GM23338 (cell line): ENCODE results near the gene CCDC24. TPM values are rescaled to one million over a fixed set of nuclear protein-coding genes. Genes with fewer than 3 reads are reported as not detected.

ENCODE experiments used
- ATAC-seq: fragments of 200-7000 bp; cut with Tn5 transposase; 3 replicates; pipeline ENCODE4 v1.9.1; 2020
- DNase-seq: peaks from one replicate; pipeline ENCODE4 v3.0.0-alpha.2; 2015; ENCODE audit warnings: low spot score
- H2AFZ ChIP-seq: fragments of 200-600 bp; sonication (generic); 2 replicates; pipeline ENCODE4 v1.8.0; 2016; ENCODE audit warnings: antibody characterized with exemption, mild to moderate bottlenecking, moderate library complexity
- H3F3A ChIP-seq: fragments of 200-600 bp; sonication (generic); replicated peaks from 2 replicates; pipeline ENCODE4 v1.8.0; 2017; ENCODE audit warnings: antibody characterized with exemption, mixed run types, low read depth
- H3K27ac ChIP-seq: fragments of 200-600 bp; sonication (generic); 2 replicates; pipeline ENCODE4 v1.6.1; 2016; ENCODE audit warnings: low read depth
- H3K27me3 ChIP-seq: fragments of 200-600 bp; sonication (generic); 2 replicates; pipeline ENCODE4 v1.8.0; 2016; ENCODE audit warnings: mild to moderate bottlenecking, mixed run types, moderate library complexity; ENCODE audit not compliant: insufficient read depth
- H3K36me3 ChIP-seq: fragments of 200-600 bp; sonication (generic); 2 replicates; pipeline ENCODE4 v1.8.0; 2016; ENCODE audit warnings: mild to moderate bottlenecking; ENCODE audit not compliant: insufficient read depth
- H3K4me1 ChIP-seq: fragments of 200-600 bp; sonication (generic); 2 replicates; pipeline ENCODE4 v1.8.0; 2016; ENCODE audit warnings: mild to moderate bottlenecking, moderate library complexity; ENCODE audit not compliant: insufficient read depth
- H3K4me2 ChIP-seq: fragments of 200-600 bp; sonication (generic); 2 replicates; pipeline ENCODE4 v1.7.1; 2017; ENCODE audit warnings: mixed run types
- H3K4me3 ChIP-seq: fragments of 200-600 bp; sonication (generic); 2 replicates; pipeline ENCODE4 v1.6.1; 2016; ENCODE audit warnings: mixed run types
- H3K79me2 ChIP-seq: fragments of 200-600 bp; sonication (generic); replicated peaks from 2 replicates; pipeline ENCODE4 v1.8.0; 2017; ENCODE audit warnings: mild to moderate bottlenecking; ENCODE audit not compliant: insufficient read depth
- H3K9me2 ChIP-seq: fragments of 200-600 bp; sonication (generic); 2 replicates; pipeline ENCODE4 v1.8.0; 2017; ENCODE audit not compliant: insufficient read depth
- H4K20me1 ChIP-seq: fragments of 200-600 bp; sonication (generic); replicated peaks from 2 replicates; pipeline ENCODE4 v1.8.0; 2017; ENCODE audit warnings: mild to moderate bottlenecking; ENCODE audit not compliant: insufficient read depth
- H3K27ac Mint-ChIP-seq: 2 replicates; pipeline ENCODE4 v1.8.0; 2020; ENCODE audit warnings: inconsistent platforms, mild to moderate bottlenecking, moderate library complexity, mixed read lengths
- H3K27me3 Mint-ChIP-seq: 3 replicates; pipeline ENCODE4 v1.8.0; 2022; ENCODE audit warnings: low read depth, mild to moderate bottlenecking, moderate library complexity, mixed read lengths, inconsistent platforms; ENCODE audit not compliant: insufficient read depth, poor library complexity
- H3K36me3 Mint-ChIP-seq: 3 replicates; pipeline ENCODE4 v1.8.0; 2021; ENCODE audit warnings: low read depth, mild to moderate bottlenecking, inconsistent platforms, moderate library complexity, mixed read lengths
- H3K4me1 Mint-ChIP-seq: 3 replicates; pipeline ENCODE4 v1.8.0; 2020; ENCODE audit warnings: mild to moderate bottlenecking, inconsistent platforms, mixed read lengths
- H3K4me3 Mint-ChIP-seq: 3 replicates; pipeline ENCODE4 v1.8.0; 2021; ENCODE audit warnings: moderate library complexity, mild to moderate bottlenecking, inconsistent platforms, mixed read lengths
- H3K9me3 Mint-ChIP-seq: 3 replicates; pipeline ENCODE4 v1.8.0; 2020; ENCODE audit warnings: moderate library complexity, mild to moderate bottlenecking, inconsistent platforms, mixed read lengths
- CREB1 ChIP-seq: fragments of 250-450 bp; sonication (Bioruptor Pico); IDR thresholded peaks from 2 replicates; pipeline ENCODE4 v1.5.0; 2020; ENCODE audit warnings: low read depth, mild to moderate bottlenecking, moderate library complexity
- CTCF ChIP-seq, 2 experiments: fragments of 200-600 bp in 1 of 2; sonication (generic) in 1 of 2; conservative IDR thresholded peaks; 2 replicates each; pipeline versions ENCODE4 v1.5.1 to v1.6.1; 2016 to 2017; ENCODE audit warnings: antibody characterized with exemption in 2 of 2, low read depth in 2 of 2, mild to moderate bottlenecking in 2 of 2, moderate library complexity in 1 of 2
- JUNB ChIP-seq: IDR thresholded peaks from one replicate; pipeline ENCODE4 v1.6.1; 2016; ENCODE audit warnings: antibody characterized with exemption; ENCODE audit not compliant: unreplicated experiment
- ZNF462 ChIP-seq: fragments of 250-450 bp; sonication (Bioruptor Pico); IDR thresholded peaks from 2 replicates; pipeline ENCODE4 v1.5.0; 2020; ENCODE audit warnings: mild to moderate bottlenecking, moderate library complexity
- polyA plus RNA-seq: library from polyadenylated mRNA; unstranded; fragments of >200 nt; fragmentation: Nextera tagmentation; extraction: Ambion mirVana; gene quantifications from 2 replicates; pipeline ENCODE4 v1.2.1, GENCODE V29; 2016
- total RNA-seq: library from RNA; depleted of rRNA; stranded (reverse); fragments of >200 nt; shearing (Covaris generic); gene quantifications from 2 replicates; pipeline ENCODE4 v1.2.3, GENCODE V29; 2014

Gene CCDC24
- total and polyA plus RNA-seq, 2 experiments from 2014 or later, result 8.3 to 17.2 TPM

GRCh38 chr1:44034976-44035716 lies 43.7 kb downstream of the CCDC24 start (continued):
- no peak for TF ChIP-seq ZNF462

DNA sequence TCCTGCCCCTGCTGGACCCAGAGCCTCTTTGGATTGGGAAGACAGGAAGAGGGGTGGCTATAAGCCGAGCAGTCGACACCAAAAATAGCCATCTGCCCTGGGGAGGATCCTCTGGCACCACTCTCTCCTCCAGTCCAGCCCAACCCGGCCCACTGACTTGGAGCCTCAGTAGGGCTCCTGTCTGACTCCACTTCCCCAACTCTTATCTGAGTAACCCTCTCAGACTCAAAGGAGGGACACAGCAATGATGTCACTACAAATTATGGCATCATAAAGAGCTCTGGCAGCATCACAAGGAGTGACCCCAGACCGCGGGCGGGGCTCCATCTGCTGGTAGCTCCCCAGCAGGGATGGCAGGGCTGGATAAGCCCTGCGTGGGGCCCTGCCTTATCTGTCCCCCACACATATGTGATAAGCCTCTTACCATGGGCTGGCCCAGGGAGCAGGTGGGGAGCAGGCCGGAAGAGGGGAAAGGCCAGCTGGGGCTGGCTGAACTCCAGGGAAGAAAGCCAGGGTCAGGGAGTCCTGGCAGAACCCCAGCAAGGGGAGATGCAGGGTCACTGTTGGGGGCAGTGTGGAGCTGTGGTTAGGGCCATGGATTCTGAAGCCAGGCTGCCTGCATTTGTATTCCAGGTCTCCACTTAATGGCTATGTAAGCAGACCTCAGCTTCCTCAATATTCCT lies 44.5 kb downstream of the CCDC24 start:
- no peaks in the 10 kb centered on the region for H3K36me3 ChIP-seq
- no peak overlapping the region for H3K27ac ChIP-seq
- Mint-ChIP-seq H3K36me3 (no peaks in the 10 kb centered on the region), H3K27me3 (peaks cover 1% of the 10 kb centered on the region), H3K27ac (no peak overlapping the region), H3K4me1 (peaks cover 27% of the 10 kb centered on the region), H3K4me3 (no peak overlapping the region), H3K9me3 (no peaks in the 10 kb centered on the region)
- H3K79me2 ChIP-seq, result no peaks in the 10 kb centered on the region
- no peak for DNase-seq
- peaks cover 17% of the 10 kb centered on the region for H3K4me1 ChIP-seq
- H2AFZ ChIP-seq, result no peak overlapping the region
- H3F3A ChIP-seq, result peaks cover 13% of the 10 kb centered on the region
- H3K27me3 ChIP-seq, result 0 out of 2 replicates have a peak, but pooled peaks cover 3% of the 10 kb centered on the region
- no peaks in the 10 kb centered on the region for H4K20me1 ChIP-seq
- no peaks in the 10 kb centered on the region for H3K9me2 ChIP-seq
- ATAC-seq, result peak; percentile 13
- no peak overlapping the region for H3K4me3 ChIP-seq
- H3K4me2 ChIP-seq, result no peak overlapping the region
- TF ChIP-seq CREB1 (CRISPR knock-in tag) (peak; percentile 81), CTCF (conservative IDR thresholded peaks at IDR 0.05; ENCODE audit: low read depth in 2 of 2) (peak; percentile 44 to 55), JUNB (no peak), ZNF462 (no peak)
